Measurements from ENCODE around the gene KCP.

Gene KCP

DNA sequence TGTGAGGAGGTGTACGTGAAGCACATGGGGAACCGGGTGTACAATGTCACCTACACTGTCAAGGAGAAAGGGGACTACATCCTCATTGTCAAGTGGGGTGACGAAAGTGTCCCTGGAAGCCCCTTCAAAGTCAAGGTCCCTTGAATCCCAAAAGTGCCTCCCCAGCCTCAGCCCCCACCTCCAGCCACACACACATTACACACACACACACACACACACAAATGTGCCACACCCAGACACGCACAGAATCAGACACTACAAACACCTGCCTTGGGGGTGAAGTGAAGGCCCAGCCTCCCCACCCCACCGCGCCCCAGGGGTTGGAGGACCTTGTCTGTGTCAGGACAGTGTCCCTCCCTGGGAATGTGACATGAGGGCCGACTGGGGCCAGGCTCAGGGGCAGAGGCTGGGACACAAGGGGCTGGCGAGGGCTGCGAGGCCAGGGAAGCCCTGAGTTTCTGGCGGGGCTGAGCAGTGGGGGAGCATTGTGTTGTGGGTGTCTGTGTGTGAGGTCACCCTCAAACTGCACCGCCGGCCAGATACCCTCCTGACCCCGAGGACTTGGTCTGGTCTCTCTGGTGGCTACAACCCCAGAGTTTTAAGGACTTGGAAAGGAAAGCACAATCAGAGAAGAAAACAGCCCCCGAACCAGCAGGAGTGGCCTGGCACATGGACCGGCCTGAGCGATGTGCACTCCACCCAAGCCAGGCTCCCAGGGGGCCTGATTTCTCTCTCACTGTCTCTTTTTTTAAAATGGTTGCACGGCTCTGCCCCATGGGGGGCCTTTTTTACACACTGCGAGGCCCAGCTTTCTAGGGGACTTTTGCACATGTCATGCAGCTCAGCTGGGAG is 51.9 kb downstream of the KCP start:
- no peak for TF ChIP-seq CTCF (IDR thresholded peaks at IDR 0.05; ENCODE audit: borderline replicate concordance, insufficient read depth, low read depth, low read length)
- H3K4me3 ChIP-seq (ENCODE audit: low read depth, low read length), result no peak overlapping the region

DNA sequence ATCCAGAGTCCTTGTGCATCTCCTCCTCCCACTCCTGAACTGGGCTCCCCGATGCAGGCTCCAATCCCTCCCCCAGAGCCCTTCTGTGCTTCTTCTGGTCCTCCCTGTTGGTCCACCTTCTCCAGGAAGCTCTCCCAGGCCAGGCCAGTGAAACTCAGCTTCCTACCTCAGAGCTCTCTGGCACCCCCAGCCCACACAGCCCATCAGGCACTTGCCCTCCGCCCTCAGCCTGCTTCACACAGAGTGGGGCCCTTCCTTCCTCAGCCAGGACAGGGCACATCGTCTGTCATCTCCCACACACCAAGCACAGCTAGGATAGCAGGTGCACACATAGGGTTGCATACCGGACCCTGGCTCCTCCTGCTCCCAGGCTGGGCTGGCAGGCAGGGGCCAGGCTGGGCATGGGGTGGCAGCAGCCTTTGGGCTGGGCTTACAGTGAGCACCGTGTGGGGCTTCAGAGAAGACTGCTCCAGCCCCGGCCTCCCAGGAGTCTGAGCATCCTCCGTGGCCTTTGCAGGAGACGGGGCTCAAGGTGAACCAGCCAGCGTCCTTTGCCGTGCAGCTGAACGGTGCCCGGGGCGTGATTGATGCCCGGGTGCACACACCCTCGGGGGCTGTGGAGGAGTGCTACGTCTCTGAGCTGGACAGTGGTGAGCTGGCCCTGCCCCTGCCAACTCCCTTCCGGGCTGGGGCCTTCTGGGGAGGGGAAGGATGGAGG is 54.3 kb downstream of the KCP start:
- TF ChIP-seq CTCF (IDR thresholded peaks at IDR 0.05; ENCODE audit: borderline replicate concordance, insufficient read depth, low read depth, low read length), result no peak

DNA sequence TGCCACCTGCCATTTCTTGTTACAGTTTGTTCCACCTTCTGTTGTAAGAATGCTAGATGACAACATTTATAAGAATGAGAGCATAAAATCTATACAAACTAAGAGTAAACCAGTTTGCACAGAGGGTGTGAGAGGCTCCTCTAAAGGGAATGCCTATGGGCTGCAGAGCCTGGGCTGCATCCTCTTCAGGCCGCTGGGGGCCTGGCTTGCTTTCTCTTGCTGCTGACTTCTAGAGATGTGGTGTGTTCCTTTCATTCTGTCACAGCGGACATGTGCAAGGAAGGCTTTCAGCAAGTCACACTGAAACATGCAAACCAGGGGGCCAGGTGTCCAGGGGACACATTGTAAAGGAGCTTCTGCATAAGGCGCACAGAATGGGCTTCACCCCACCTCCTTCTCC is 55.0 kb downstream of the KCP start:
- H3K4me3 ChIP-seq (ENCODE audit: low read depth, low read length), result no peak overlapping the region
- no peak for TF ChIP-seq CTCF (IDR thresholded peaks at IDR 0.05; ENCODE audit: borderline replicate concordance, insufficient read depth, low read depth, low read length)

More for the DNA sequence above, 54.3 kb downstream of the KCP start:
- no peak overlapping the region for H3K4me3 ChIP-seq (ENCODE audit: low read depth, low read length)

- H3K4me3 ChIP-seq (ENCODE audit: low read depth, low read length), result no peak overlapping the region
These were observed 56.1 kb downstream of the KCP start for GRCh38 chr7:128854396-128854795.

DNA sequence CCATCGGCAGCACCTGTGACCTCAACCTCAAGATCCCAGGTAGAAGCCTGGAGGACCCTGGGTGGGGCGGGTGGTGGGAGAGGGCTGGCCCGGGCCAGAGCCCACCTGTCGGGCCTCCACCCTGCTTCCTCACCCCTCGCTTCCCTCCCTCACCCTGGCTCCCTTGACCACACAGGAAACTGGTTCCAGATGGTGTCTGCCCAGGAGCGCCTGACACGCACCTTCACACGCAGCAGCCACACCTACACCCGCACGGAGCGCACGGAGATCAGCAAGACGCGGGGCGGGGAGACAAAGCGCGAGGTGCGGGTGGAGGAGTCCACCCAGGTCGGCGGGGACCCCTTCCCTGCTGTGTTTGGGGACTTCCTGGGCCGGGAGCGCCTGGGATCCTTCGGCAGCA is 56.7 kb downstream of the KCP start:
- no peak for TF ChIP-seq CTCF (IDR thresholded peaks at IDR 0.05; ENCODE audit: borderline replicate concordance, insufficient read depth, low read depth, low read length)
- no peak overlapping the region for H3K4me3 ChIP-seq (ENCODE audit: low read depth, low read length)

More at GRCh38 chr7:128854396-128854795, 56.1 kb downstream of the KCP start:
- no peak for TF ChIP-seq CTCF (IDR thresholded peaks at IDR 0.05; ENCODE audit: borderline replicate concordance, insufficient read depth, low read depth, low read length)

DNA sequence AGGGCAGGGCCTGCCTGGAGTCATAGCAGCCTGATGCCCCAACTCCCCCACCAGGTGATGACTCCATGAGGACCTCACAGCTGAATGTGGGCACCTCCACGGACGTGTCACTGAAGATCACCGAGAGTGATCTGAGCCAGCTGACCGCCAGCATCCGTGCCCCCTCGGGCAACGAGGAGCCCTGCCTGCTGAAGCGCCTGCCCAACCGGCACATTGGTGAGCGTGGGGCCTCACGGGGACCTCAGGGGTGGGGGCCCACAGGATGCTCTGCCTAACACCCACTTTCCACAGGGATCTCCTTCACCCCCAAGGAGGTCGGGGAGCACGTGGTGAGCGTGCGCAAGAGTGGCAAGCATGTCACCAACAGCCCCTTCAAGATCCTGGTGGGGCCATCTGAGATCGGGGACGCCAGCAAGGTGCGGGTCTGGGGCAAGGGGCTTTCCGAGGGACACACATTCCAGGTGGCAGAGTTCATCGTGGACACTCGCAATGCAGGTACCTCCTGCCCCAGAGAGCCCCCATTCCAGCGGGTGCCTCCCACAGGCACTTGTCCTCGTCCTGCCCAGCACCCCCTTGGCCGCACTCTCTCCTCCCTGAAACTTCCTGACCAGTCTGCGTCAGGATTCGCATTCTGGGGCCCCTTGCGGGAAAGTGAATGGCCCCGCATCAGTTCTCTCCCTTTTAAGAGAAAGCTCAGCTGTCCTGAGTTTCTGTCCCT is 57.8 kb downstream of the KCP start:
- H3K4me3 ChIP-seq (ENCODE audit: low read depth, low read length), result no peak overlapping the region
- TF ChIP-seq CTCF (IDR thresholded peaks at IDR 0.05; ENCODE audit: borderline replicate concordance, insufficient read depth, low read depth, low read length), result no peak
